Islet precursor cell (in vitro differentiated cells): Measurements from ENCODE around the gene ADRM1.

Source experiments
- DNase-seq: peaks from one replicate; pipeline ENCODE4 v3.0.0-alpha.2; 2018

The ADRM1 gene

DNA sequence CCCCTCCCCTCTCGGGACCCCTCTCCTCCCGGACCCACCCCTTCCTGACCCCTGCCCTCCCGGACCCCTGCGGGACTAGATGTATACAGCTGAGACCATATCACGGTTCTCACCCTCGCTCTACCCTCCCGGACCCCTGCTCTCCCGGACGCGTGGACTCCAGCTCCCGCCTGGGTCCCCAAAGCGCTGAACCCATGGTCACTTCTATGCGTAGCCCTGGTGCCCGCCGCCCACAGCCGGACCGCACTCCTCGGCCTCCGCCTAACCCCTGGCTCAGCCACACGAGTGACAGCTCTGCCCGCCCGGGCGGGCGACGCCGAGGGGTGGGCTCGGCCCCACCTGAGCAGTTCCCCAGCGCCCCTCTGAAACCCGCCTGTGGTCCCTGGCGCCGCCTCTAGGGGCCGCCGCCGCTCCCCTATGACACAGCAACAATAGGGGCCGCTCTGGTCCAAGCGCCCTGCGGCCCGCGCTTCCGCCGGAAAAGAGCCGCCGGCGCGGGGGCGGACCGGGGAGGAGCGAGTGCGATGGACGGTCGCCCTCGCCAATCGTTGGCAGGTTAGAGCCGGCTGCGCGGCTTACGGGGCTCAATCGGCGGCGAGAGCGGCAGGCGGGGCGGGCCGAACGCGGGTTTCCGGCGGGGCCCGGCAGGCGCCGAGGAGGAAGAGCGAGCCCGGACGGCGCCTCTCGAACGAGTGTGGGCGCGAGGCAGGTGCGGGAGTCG, at the start of gene ADRM1:
Gene ADRM1 (plus strand): TSS at position 657 of the 721 bp plus-strand sequence. CDS start 572 bp downstream, outside the sequence.
- peak; percentile 98 for DNase-seq

- no peak for DNase-seq
These were observed 49.4 kb upstream of the ADRM1 start for GRCh38 chr20:62253398-62253797.

- no peak for DNase-seq
These were observed 48.6 kb upstream of the ADRM1 start for GRCh38 chr20:62254021-62254724.

- no peak for DNase-seq
These were observed 46.8 kb upstream of the ADRM1 start for GRCh38 chr20:62255976-62256375.

DNA sequence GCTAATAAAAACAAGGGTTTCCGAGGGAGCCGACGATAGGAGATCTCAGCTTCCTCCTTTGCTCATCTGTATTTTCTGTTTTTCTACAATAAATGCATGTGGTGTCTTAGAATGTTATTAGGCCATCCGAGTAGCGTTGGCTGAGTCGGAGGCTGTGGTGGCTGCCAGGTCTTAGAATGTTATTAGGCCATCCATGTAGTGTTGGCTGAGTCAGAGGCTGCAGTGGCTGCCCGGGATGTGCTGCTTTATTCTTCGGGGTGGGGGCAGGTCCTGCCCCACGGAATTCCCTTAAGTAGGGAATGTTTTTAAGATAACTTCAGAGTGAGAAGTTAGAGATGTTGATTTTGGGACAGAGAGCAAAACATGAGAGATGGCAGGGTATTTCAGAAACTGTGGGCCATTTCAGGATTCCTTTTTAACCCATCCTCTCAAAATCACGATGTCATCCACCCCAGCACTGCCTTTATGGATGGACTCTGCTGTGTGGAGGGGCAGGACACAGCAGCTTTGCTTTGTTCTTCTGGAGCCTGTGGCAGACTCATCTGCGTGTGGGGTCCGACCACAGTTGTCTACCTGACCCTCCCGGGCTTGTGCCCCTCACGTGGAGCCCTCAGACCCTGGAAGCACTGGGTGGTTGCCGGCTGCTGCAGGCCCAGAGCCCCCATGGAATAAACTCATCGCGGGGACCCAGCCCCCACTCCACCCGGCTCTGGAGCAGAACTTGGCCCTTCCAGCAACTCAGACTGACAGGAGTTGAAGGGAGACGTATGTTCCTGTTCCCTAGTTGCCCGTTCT, 44.1 kb upstream of the ADRM1 start:
- no peak for DNase-seq

DNA sequence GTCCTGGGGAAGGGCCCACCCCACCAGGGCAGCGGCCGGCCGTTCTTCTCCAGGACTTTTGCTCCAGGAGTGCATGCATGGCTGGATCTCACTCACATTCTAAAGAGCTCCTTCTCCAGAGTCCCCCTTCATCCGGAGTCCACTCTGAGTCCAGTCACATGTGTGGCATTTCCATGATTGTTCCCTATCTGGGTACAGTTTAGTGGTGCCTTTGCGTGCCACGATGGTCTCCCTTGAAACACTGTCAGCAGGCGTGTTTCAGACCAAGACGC, 43.6 kb upstream of the ADRM1 start:
- no peak for DNase-seq

GRCh38 chr20:62262064-62262463, 40.7 kb upstream of the ADRM1 start:
- no peak for DNase-seq

GRCh38 chr20:62263396-62263795, 39.4 kb upstream of the ADRM1 start:
- no peak for DNase-seq

GRCh38 chr20:62265365-62265764, 37.4 kb upstream of the ADRM1 start:
- DNase-seq, result no peak

DNA sequence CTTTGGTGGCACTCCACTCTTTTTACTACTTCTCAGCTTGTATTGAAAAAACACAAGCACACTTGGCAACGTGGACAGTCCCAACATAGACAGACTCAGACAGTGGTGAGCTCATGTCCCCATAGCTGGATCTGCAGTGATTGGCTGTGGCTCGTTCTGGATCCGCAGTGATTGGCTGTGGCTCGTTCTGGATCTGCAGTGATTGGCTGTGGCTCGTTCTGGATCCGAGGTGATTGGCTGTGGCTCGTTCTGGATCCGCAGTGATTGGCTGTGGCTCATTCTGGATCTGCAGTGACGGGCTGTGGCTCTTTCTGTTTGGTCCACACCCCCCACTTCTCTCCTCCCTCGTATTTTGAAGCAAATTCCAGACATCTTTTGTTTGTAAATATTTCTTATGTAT, 36.5 kb upstream of the ADRM1 start:
- no peak for DNase-seq

DNA sequence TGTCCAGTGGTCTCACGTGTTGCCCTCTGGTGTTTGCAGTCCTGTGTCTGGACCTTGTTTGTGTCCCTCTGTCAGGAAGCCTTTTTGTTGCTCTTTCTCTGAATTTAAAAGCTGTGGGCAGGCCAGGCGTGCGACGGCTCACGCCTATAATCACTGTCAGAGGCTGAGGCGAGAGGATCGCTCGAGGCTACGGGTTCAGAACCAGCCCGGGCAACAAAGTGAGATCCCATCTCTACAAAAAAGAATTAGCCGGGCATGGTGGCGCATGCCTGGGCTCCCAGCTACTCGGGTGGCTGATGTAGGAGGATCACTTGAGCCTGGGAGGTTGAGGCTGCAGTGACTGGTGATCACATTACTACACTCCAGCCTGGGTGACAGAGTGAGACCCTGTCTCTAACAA, 35.9 kb upstream of the ADRM1 start:
- DNase-seq, result no peak

DNA sequence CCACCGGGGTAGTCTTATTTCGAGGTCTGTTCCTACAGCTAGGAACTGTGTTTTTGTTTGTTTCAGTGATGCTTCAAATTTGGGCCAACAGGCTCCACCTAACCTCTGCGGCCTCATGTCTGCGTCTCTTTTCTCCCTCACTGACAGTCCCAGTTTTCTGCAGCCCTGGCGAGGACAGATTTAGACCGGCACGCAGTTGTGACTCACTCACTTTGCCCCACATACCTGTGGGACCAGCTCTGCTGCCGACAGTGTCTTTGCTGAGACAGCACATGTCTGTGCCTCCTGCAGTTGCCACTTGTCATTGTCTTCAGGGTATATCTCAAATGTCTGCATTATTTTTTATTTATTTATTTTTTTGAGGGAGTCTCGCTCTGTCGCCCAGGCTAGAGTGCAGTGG, 35.3 kb upstream of the ADRM1 start:
- DNase-seq, result peak; percentile 83

DNA sequence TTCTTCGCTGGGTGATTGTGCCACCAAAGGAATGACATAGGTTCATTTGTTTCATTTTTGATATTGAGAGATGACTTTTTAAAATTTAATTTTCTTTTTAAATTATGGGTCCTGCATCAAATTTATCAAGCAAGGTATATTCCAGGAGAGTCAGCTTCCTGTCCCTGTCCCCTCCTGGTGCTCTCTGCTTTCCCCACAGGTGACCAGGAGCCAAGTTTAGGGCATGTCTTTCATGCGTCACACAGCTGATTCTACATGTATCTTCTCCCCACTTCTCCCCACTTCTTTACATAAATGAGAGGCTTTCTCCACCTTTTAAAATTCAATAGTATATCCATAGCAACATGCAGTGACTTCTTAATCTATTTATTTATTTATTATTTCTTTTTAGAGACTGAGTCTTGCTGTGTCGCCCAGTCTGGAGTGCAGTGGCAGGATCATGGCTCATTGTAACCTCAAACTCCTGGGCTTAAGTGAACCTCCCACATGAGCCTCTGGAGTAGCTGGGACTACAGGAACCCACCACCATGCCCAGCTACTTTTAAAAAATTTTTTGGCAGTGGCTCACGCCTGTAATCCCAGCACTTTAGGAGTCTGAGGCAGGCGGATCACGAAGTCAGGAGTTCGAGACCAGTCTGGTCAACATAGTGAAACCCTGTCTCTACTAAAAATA, 34.4 kb upstream of the ADRM1 start:
- no peak for DNase-seq

DNA sequence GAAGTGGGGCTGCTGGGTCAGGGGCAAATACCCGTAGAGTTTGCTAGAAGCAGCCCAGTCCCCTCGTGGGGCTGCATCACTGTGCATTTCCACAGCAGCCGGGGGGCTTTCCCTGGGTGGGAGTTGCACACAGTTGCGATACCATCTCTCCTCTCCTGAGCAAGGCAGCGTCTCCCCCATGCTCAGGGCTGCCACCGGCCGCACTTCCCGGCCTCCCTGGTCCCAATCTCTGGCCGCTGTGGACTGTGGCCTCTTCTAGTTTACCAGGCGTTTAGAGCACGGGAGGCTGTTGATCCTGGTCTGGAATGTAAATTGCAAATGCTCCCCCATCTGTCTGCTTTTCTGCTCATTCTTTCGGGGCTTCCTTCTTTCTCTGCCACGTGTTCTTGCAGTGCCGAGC, 33.4 kb upstream of the ADRM1 start:
- DNase-seq, result no peak

DNA sequence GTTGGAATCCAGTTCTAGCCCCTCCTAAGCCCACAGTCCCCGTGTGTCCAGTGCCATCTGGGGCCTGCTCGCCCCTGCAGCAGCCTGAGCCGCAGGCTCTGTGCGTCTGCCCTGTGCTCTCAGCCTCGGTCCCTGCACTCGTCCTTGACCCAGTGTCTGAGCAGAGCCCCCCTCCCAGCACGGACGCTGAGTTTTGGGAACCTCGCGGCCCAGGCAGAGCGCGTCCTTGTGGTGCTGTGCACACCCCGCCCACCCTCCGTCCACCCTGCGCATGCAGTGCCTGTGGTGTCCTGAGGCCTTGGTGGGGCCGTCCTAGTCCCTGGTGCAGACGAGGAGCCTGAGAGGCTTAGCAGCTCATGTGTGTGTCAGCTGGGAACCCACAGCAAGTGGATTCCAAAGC, 32.9 kb upstream of the ADRM1 start:
- DNase-seq, result no peak

DNA sequence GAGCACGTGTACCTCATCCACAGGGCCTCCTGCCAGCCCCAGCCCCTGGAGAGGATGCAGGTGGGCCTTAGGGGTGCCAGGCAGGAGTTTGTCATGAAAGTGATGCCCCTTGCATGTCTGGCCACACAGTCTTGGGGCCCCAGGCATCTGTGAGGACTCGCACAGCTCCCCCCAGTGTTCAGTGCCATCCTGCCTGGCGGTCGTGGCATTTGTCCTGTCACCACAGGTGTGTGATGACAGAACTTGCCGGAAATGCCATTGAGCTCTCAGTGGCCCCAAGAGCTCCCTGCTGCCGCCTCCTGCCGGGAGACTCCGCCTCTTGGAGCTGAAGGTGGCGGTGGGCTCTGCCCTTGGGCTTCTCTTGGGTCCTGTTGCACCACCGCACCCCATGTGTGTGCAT, 30.6 kb upstream of the ADRM1 start:
- DNase-seq, result no peak

GRCh38 chr20:62273416-62273815, 29.4 kb upstream of the ADRM1 start:
- no peak for DNase-seq

DNA sequence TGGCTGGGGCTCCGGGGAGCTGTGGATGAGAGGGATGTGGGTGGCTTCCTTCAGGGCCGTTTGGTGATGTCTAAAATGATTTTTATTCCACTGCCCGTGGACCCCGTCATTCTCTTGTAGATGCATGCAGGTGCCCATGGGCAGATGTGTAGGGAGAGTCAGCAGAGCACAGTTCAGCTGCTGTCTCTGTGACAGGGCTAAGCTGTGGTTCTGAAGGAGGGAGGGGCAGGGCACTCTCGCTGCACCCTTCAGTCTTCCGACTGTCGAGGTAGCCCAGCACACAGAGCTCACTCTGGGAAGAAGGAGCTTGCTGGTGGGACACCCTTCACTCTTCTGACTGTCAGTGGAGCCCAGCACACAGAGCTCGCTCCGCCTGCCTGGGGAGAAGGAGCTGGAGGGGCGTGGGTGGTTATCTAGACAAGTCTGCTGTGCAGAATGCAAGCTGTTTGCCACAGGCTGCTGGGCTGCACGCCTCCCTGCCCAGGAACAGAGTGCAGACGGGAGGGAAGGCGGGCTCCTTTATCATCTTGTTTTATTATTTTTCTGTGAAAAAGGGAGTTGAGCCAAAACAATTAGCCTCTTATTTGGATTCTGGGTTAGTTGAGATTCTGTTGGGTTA, 28.4 kb upstream of the ADRM1 start:
- no peak for DNase-seq

DNA sequence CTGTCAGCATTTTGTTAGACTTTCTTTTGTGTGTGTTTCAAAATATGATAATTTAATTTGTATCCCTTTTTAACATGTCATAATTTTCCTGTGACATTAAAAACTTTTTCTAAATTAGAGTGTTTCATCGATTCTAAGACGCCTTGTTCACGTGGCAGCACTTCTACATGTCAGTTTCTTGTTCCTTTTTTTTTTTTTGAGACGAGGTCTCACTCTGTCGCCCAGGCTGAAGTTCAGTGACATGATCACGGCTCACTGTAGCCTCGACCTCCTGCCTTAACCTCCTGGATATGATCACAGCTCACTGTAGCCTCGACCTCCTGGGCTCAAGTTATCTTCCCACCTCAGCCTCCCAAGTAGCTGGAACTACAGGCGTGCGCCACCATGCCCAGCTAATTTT, 27.6 kb upstream of the ADRM1 start:
- no peak for DNase-seq

- DNase-seq, result no peak
These were observed 26.4 kb upstream of the ADRM1 start for GRCh38 chr20:62276439-62276838.

GRCh38 chr20:62277253-62277652, 25.5 kb upstream of the ADRM1 start:
- DNase-seq, result no peak

- DNase-seq, result no peak
These were observed 22.5 kb upstream of the ADRM1 start for GRCh38 chr20:62280303-62280702.
